RWPE2 (cell line): Measurements from ENCODE around the gene SLC7A1.

ENCODE experiments used
- ATAC-seq: fragments of 200-7000 bp; cut with Tn5 transposase; 3 replicates; pipeline ENCODE4 v1.9.1; 2021; ENCODE audit warnings: low read depth
- DNase-seq: peaks from one replicate; pipeline ENCODE4 v3.0.0-alpha.2; 2020; ENCODE audit warnings: low spot score
- H3K27ac ChIP-seq: fragments of 450-650 bp; 2 replicates; pipeline ENCODE4 v1.5.1; 2017; ENCODE audit warnings: mild to moderate bottlenecking; ENCODE audit not compliant: poor library complexity, severe bottlenecking
- H3K27me3 ChIP-seq: fragments of 250-450 bp; sonication (Bioruptor Pico); 2 replicates; pipeline ENCODE4 v1.5.1; 2021; ENCODE audit warnings: mild to moderate bottlenecking, moderate library complexity; ENCODE audit not compliant: insufficient read depth, poor library complexity, severe bottlenecking
- H3K36me3 ChIP-seq: fragments of 250-450 bp; sonication (Bioruptor Pico); 2 replicates; pipeline ENCODE4 v1.5.1; 2020; ENCODE audit warnings: low read depth, mild to moderate bottlenecking, moderate library complexity
- H3K4me1 ChIP-seq: fragments of 250-450 bp; sonication (Bioruptor Pico); 2 replicates; pipeline ENCODE4 v1.5.1; 2021; ENCODE audit warnings: mild to moderate bottlenecking, moderate library complexity; ENCODE audit not compliant: insufficient read depth, poor library complexity, severe bottlenecking
- H3K4me3 ChIP-seq: fragments of 250-450 bp; sonication (Bioruptor Pico); 2 replicates; pipeline ENCODE4 v1.5.1; 2021; ENCODE audit warnings: mild to moderate bottlenecking, moderate library complexity; ENCODE audit not compliant: severe bottlenecking
- H3K9me3 ChIP-seq: fragments of 250-450 bp; sonication (Bioruptor Pico); 2 replicates; pipeline ENCODE4 v1.5.1; 2021; ENCODE audit warnings: mild to moderate bottlenecking, moderate library complexity; ENCODE audit not compliant: severe bottlenecking
- CTCF ChIP-seq: fragments of 450-650 bp; IDR thresholded peaks from one replicate; pipeline ENCODE4 v1.5.1; 2017; ENCODE audit warnings: mild to moderate bottlenecking, moderate library complexity; ENCODE audit not compliant: poor library complexity, severe bottlenecking

Gene SLC7A1

GRCh38 chr13:29508130-29508875, 87.2 kb downstream of the SLC7A1 start:
- no peak overlapping the region for H3K4me3 ChIP-seq
- no peaks in the 10 kb centered on the region for H3K9me3 ChIP-seq
- no peaks in the 10 kb centered on the region for H3K4me1 ChIP-seq
- H3K27me3 ChIP-seq = no peaks in the 10 kb centered on the region
- DNase-seq (no peak), ATAC-seq (peak; percentile 73)
- TF ChIP-seq CTCF = peak; percentile 90
- no peak overlapping the region for H3K27ac ChIP-seq
- peaks cover 18% of the 10 kb centered on the region for H3K36me3 ChIP-seq

DNA sequence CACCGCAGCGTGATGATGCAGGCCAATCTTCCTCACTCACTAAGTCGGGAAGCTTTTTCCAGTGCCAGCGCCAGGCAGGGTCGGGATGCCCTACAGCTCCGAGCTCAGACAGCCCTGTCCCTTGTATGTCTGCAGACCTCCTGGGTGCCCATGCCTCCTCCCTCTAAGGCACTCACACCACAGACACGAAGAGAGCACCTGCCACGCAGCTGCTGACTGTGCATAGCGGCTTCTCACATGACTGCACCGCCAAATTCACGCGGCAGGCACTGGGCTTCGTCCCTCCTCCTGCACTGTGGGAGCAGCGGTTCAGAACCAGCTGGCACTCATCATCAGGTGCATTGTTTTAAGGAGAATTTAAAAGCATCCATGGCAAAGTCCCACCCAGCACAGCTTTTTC, 88.1 kb downstream of the SLC7A1 start:
- Histone ChIP-seq H3K4me1 (no peaks in the 10 kb centered on the region), H3K27me3 (no peaks in the 10 kb centered on the region), H3K4me3 (no peak overlapping the region), H3K9me3 (no peaks in the 10 kb centered on the region), H3K27ac (no peak overlapping the region), H3K36me3 (0 out of 2 replicates have a peak, but pooled peaks cover 8% of the 10 kb centered on the region)
- no peak for ATAC-seq
- no peak for DNase-seq
- TF ChIP-seq CTCF = no peak

DNA sequence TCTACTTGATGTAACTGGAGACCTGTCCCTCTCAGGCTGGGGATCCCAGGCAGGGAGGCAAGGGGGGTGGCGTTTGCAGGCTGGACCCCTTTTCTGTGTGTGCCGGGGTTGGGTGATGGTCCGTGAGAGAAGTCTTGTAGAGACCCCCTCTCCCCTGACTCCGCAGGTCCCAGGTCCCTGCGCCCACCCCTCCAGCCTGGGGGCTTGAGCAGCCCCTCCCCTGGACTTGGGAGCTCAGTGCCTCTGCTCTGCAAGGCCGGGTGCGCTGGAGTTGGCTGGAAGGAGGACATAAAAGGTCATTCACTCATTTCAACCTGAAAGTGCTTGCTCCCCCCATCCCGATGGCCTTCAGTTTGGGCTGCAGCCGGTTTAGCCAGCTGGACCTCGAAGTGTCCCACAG, 89.5 kb downstream of the SLC7A1 start:
- Histone ChIP-seq H3K36me3 (no peaks in the 10 kb centered on the region), H3K27me3 (no peaks in the 10 kb centered on the region), H3K4me1 (no peaks in the 10 kb centered on the region), H3K4me3 (no peak overlapping the region), H3K27ac (no peak overlapping the region), H3K9me3 (no peaks in the 10 kb centered on the region)
- ATAC-seq (no peak), DNase-seq (no peak)
- TF ChIP-seq CTCF = no peak

DNA sequence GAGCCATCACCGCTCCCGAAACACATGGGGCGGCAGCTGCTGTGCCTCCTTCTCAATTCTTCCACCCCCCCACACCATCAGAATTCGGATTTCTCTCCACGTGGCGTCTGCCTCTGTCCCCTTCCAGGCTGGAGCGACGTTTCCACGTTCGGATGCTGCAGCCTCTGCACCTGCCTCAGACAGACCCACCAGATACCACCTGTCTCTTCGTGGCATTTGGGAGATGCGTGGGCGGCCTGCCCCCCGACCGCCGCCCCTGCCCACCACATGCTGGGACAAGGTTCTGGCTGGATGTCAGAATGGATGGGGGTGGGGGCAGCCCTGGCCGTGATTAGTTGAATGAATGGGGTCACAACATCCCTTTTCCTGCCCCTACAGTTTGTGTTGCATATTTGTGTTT, 90.0 kb downstream of the SLC7A1 start:
- H3K36me3 ChIP-seq = no peaks in the 10 kb centered on the region
- TF ChIP-seq CTCF = no peak
- no peaks in the 10 kb centered on the region for H3K9me3 ChIP-seq
- DNase-seq = no peak
- H3K4me3 ChIP-seq = no peak overlapping the region
- H3K27ac ChIP-seq = no peak overlapping the region
- no peaks in the 10 kb centered on the region for H3K27me3 ChIP-seq
- no peaks in the 10 kb centered on the region for H3K4me1 ChIP-seq
- no peak for ATAC-seq

- no peak for ATAC-seq
- H3K27me3 ChIP-seq = no peaks in the 10 kb centered on the region
- no peak overlapping the region for H3K27ac ChIP-seq
- no peaks in the 10 kb centered on the region for H3K4me1 ChIP-seq
- TF ChIP-seq CTCF = no peak
- no peak for DNase-seq
- H3K9me3 ChIP-seq = no peaks in the 10 kb centered on the region
- H3K4me3 ChIP-seq = no peak overlapping the region
- H3K36me3 ChIP-seq = no peaks in the 10 kb centered on the region
Measured at GRCh38 chr13:29504691-29505090, 90.8 kb downstream of the SLC7A1 start.
